Astrocyte (in vitro differentiated cells and primary cell): ENCODE measurements around the gene LCLAT1. TPM values are rescaled to one million over a fixed set of nuclear protein-coding genes. Genes with fewer than 3 reads are reported as not detected.

ENCODE experiments used
- DNase-seq: peaks from one replicate; pipeline ENCODE4 v3.0.0-alpha.2; 2010; ENCODE audit warnings: low read depth
- FAIRE-seq: peaks from 2 replicates; lab custom pipeline; 2011; peaks lifted over from hg19 to GRCh38; lab: Jason Lieb, UNC
- H2AFZ ChIP-seq: 2 replicates; pipeline ENCODE4 v1.6.0; 2012; ENCODE audit warnings: low read depth, low read length, inconsistent platforms
- H3K27ac ChIP-seq: 2 replicates; pipeline ENCODE4 v1.5.1; 2011; ENCODE audit warnings: low read depth, low read length, inconsistent platforms
- H3K27me3 ChIP-seq: 2 replicates; pipeline ENCODE4 v1.6.0; 2011; ENCODE audit warnings: low read length, inconsistent platforms; ENCODE audit not compliant: insufficient read depth
- H3K36me3 ChIP-seq: 2 replicates; pipeline ENCODE4 v1.5.1; 2011; ENCODE audit warnings: low read length, inconsistent platforms; ENCODE audit not compliant: insufficient read depth
- H3K4me1 ChIP-seq: 2 replicates; pipeline ENCODE4 v1.5.1; 2011; ENCODE audit warnings: low read length, inconsistent platforms; ENCODE audit not compliant: insufficient read depth
- H3K4me2 ChIP-seq: 2 replicates; pipeline ENCODE4 v1.6.0; 2012; ENCODE audit warnings: low read length, inconsistent platforms
- H3K4me3 ChIP-seq: 2 replicates; pipeline ENCODE4 v1.5.1; 2011; ENCODE audit warnings: low read depth, mild to moderate bottlenecking, low read length, inconsistent platforms; ENCODE audit not compliant: insufficient read depth
- H3K79me2 ChIP-seq: 2 replicates; pipeline ENCODE4 v1.6.0; 2012; ENCODE audit warnings: mild to moderate bottlenecking, low read length, inconsistent platforms; ENCODE audit not compliant: insufficient read depth
- H3K9ac ChIP-seq: 2 replicates; pipeline ENCODE4 v1.6.0; 2012; ENCODE audit warnings: mild to moderate bottlenecking, low read length, inconsistent platforms
- H3K9me3 ChIP-seq: 2 replicates; pipeline ENCODE4 v1.5.1; 2012; ENCODE audit warnings: low read depth, mild to moderate bottlenecking, low read length, inconsistent platforms; ENCODE audit not compliant: insufficient read depth
- H4K20me1 ChIP-seq: 2 replicates; pipeline ENCODE4 v1.6.0; 2012; ENCODE audit warnings: low read length, inconsistent platforms; ENCODE audit not compliant: insufficient read depth
- H3K27ac Mint-ChIP-seq: one replicate; pipeline ENCODE4 v1.8.0; 2021; ENCODE audit warnings: mild to moderate bottlenecking, mixed read lengths; ENCODE audit not compliant: unreplicated experiment
- H3K27me3 Mint-ChIP-seq: one replicate; pipeline ENCODE4 v1.8.0; 2021; ENCODE audit warnings: low read depth, mixed read lengths; ENCODE audit not compliant: unreplicated experiment
- H3K36me3 Mint-ChIP-seq: one replicate; pipeline ENCODE4 v1.8.0; 2021; ENCODE audit warnings: low read depth, mixed read lengths; ENCODE audit not compliant: unreplicated experiment
- H3K4me1 Mint-ChIP-seq: one replicate; pipeline ENCODE4 v1.8.0; 2021; ENCODE audit warnings: low read depth, mixed read lengths; ENCODE audit not compliant: unreplicated experiment
- H3K4me3 Mint-ChIP-seq: one replicate; pipeline ENCODE4 v1.8.0; 2021; ENCODE audit warnings: mild to moderate bottlenecking, moderate library complexity, mixed read lengths; ENCODE audit not compliant: unreplicated experiment
- H3K9me3 Mint-ChIP-seq: one replicate; pipeline ENCODE4 v1.8.0; 2021; ENCODE audit warnings: mild to moderate bottlenecking, mixed read lengths; ENCODE audit not compliant: unreplicated experiment
- CTCF ChIP-seq: IDR thresholded peaks from 2 replicates; pipeline ENCODE4 v1.5.1; 2011; ENCODE audit warnings: low read depth, mild to moderate bottlenecking, inconsistent platforms, low read length, moderate library complexity; ENCODE audit not compliant: insufficient read depth
- EZH2 ChIP-seq: IDR thresholded peaks from 2 replicates; pipeline ENCODE4 v1.6.1; 2012; ENCODE audit warnings: mild to moderate bottlenecking, low read length, inconsistent platforms; ENCODE audit not compliant: insufficient read depth
- total RNA-seq: library from RNA; stranded (reverse); gene quantifications from 2 replicates; pipeline ENCODE4 v1.2.1, GENCODE V29; 2021

LCLAT1 gene
- total RNA-seq, 1 donor from 2014 or later = 17.5 TPM

DNA sequence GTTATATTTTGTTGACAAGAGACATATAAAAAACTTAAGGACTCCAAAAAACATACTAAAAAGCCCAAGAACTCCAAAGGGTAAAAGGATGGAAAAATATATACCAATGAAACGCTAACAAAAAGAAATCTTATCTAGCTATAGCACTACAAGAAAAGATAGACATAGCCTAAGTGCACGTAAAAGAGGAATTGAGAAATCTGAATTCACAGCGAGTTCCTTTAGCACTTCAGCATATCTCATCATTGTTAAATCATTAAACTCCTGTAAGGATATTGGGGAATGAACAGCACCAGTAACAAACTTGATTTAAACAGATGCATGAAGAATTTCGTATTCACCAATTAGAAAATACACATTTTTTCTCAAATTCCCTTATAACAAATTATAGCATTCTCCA lies 226.1 kb downstream of the LCLAT1 start:
- H3K4me3 ChIP-seq = no peak overlapping the region
- H3K4me1 Mint-ChIP-seq = peaks cover 2% of the 10 kb centered on the region
- TF ChIP-seq CTCF (no peak), EZH2 (no peak)
- H3K9me3 Mint-ChIP-seq = peaks cover 20% of the 10 kb centered on the region
- H3K4me2 ChIP-seq = no peak overlapping the region
- H3K79me2 ChIP-seq = no peaks in the 10 kb centered on the region
- no peaks in the 10 kb centered on the region for H3K36me3 ChIP-seq
- no peaks in the 10 kb centered on the region for H3K9me3 ChIP-seq
- no peak overlapping the region for H3K9ac ChIP-seq
- H4K20me1 ChIP-seq = no peaks in the 10 kb centered on the region
- H3K27ac Mint-ChIP-seq = no peak overlapping the region
- FAIRE-seq (no peak), DNase-seq (no peak)
- H3K27me3 Mint-ChIP-seq = no peaks in the 10 kb centered on the region
- no peaks in the 10 kb centered on the region for H3K4me1 ChIP-seq
- H2AFZ ChIP-seq = no peak overlapping the region
- no peak overlapping the region for H3K4me3 Mint-ChIP-seq
- H3K27me3 ChIP-seq = no peaks in the 10 kb centered on the region
- peaks cover 2% of the 10 kb centered on the region for H3K36me3 Mint-ChIP-seq
- H3K27ac ChIP-seq = no peak overlapping the region

- FAIRE-seq = no peak
- Histone ChIP-seq H3K4me3 (no peak overlapping the region), H3K9me3 (no peaks in the 10 kb centered on the region), H3K36me3 (no peaks in the 10 kb centered on the region), H2AFZ (no peak overlapping the region), H3K4me1 (no peaks in the 10 kb centered on the region), H3K9ac (no peak overlapping the region), H3K27me3 (no peaks in the 10 kb centered on the region), H3K4me2 (no peak overlapping the region), H3K27ac (no peak overlapping the region), H4K20me1 (no peaks in the 10 kb centered on the region), H3K79me2 (no peaks in the 10 kb centered on the region)
- no peak for DNase-seq
- H3K27ac Mint-ChIP-seq = no peak overlapping the region
- H3K27me3 Mint-ChIP-seq = peaks cover 3% of the 10 kb centered on the region
- H3K4me3 Mint-ChIP-seq = no peak overlapping the region
- peaks cover 2% of the 10 kb centered on the region for H3K36me3 Mint-ChIP-seq
- peaks cover 2% of the 10 kb centered on the region for H3K4me1 Mint-ChIP-seq
- H3K9me3 Mint-ChIP-seq = peaks cover 3% of the 10 kb centered on the region
- TF ChIP-seq EZH2 = no peak
- TF ChIP-seq CTCF = no peak
These were observed 228.7 kb downstream of the LCLAT1 start for GRCh38 chr2:30675758-30676157.

DNA sequence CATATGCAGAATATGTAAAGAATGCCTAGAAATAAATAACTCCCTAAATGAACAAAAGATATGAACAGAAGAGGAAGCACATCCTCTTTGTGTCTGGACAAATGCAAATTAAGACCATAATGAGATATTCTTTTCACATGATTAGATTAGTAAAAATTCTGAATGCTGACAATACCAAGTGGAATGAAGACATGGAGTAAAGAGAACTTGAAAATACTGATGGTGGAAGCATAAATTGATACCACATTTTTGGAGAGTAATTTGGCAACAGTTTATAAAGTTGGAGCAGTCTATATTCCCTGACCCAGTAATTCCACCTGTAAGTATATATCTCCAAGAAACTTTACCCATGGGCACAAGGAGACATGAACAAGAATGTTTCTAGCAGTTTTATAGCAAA lies 230.2 kb downstream of the LCLAT1 start:
- Histone ChIP-seq H3K4me2 (no peak overlapping the region), H3K27ac (no peak overlapping the region), H3K36me3 (no peaks in the 10 kb centered on the region), H3K27me3 (no peaks in the 10 kb centered on the region), H3K79me2 (no peaks in the 10 kb centered on the region), H3K9ac (no peak overlapping the region), H3K4me3 (no peak overlapping the region), H3K9me3 (no peaks in the 10 kb centered on the region), H2AFZ (no peak overlapping the region), H3K4me1 (no peaks in the 10 kb centered on the region), H4K20me1 (no peaks in the 10 kb centered on the region)
- Mint-ChIP-seq H3K9me3 (peaks cover 5% of the 10 kb centered on the region), H3K27me3 (peaks cover 3% of the 10 kb centered on the region), H3K36me3 (peaks cover 2% of the 10 kb centered on the region), H3K4me1 (peaks cover 2% of the 10 kb centered on the region), H3K4me3 (no peak overlapping the region), H3K27ac (no peak overlapping the region)
- TF ChIP-seq EZH2 (no peak), CTCF (no peak)
- no peak for DNase-seq
- no peak for FAIRE-seq
